BE2C (cell line): ENCODE data around the gene KCNMA1.

Experiments
- DNase-seq: peaks from one replicate; pipeline ENCODE4 v3.0.0-alpha.2; 2020
- H3K27me3 ChIP-seq: fragments of 250-450 bp; sonication (Bioruptor Pico); 2 replicates; pipeline ENCODE4 v1.5.1; 2020; ENCODE audit warnings: mild to moderate bottlenecking
- H3K36me3 ChIP-seq: fragments of 250-450 bp; sonication (Bioruptor Pico); 2 replicates; pipeline ENCODE4 v1.5.1; 2020; ENCODE audit warnings: mild to moderate bottlenecking
- H3K4me1 ChIP-seq: fragments of 250-450 bp; sonication (Bioruptor Pico); 2 replicates; pipeline ENCODE4 v1.5.1; 2020
- H3K4me3 ChIP-seq: 2 replicates; pipeline ENCODE4 v1.5.1; 2011; ENCODE audit warnings: low read depth, low read length
- H3K9me3 ChIP-seq: fragments of 250-450 bp; sonication (Bioruptor Pico); 2 replicates; pipeline ENCODE4 v1.5.1; 2020
- CTCF ChIP-seq: IDR thresholded peaks from 2 replicates; pipeline ENCODE4 v1.5.1; 2012; ENCODE audit warnings: mild to moderate bottlenecking, low read depth, low read length

The KCNMA1 gene

GRCh38 chr10:77643795-77644468, 6.3 kb upstream of the KCNMA1 start:
- TF ChIP-seq CTCF = peak; percentile 78
- Histone ChIP-seq H3K4me1 (no peaks in the 10 kb centered on the region), H3K27me3 (peaks cover 6% of the 10 kb centered on the region), H3K4me3 (no peak overlapping the region), H3K9me3 (peaks cover 2% of the 10 kb centered on the region; the same call in 1 of the 2 replicates), H3K36me3 (no peaks in the 10 kb centered on the region)
- peak; percentile 53 for DNase-seq

- TF ChIP-seq CTCF = peak; percentile 78
Observed at GRCh38 chr10:77641788-77642397, 4.3 kb upstream of the KCNMA1 start.

GRCh38 chr10:77641344-77641743, 3.7 kb upstream of the KCNMA1 start:
- peaks cover 28% of the 10 kb centered on the region for H3K27me3 ChIP-seq
- no peak overlapping the region for H3K4me3 ChIP-seq
- peaks cover 2% of the 10 kb centered on the region; the same call in 1 of the 2 replicates for H3K9me3 ChIP-seq
- H3K4me1 ChIP-seq = no peaks in the 10 kb centered on the region; the same call in 1 of the 2 replicates
- no peak for DNase-seq
- H3K36me3 ChIP-seq = no peaks in the 10 kb centered on the region
- no peak for TF ChIP-seq CTCF

More at GRCh38 chr10:77641788-77642397, 4.3 kb upstream of the KCNMA1 start:
- no peaks in the 10 kb centered on the region for H3K36me3 ChIP-seq
- peaks cover 23% of the 10 kb centered on the region for H3K27me3 ChIP-seq
- H3K9me3 ChIP-seq = peaks cover 2% of the 10 kb centered on the region; the same call in 1 of the 2 replicates
- no peak overlapping the region for H3K4me3 ChIP-seq
- H3K4me1 ChIP-seq = no peaks in the 10 kb centered on the region
- DNase-seq = peak; percentile 72

- peaks cover 2% of the 10 kb centered on the region; the same call in 1 of the 2 replicates for H3K9me3 ChIP-seq
- no peaks in the 10 kb centered on the region for H3K36me3 ChIP-seq
- peaks cover 34% of the 10 kb centered on the region for H3K27me3 ChIP-seq
- no peaks in the 10 kb centered on the region; the same call in 1 of the 2 replicates for H3K4me1 ChIP-seq
- H3K4me3 ChIP-seq = no peak overlapping the region
- TF ChIP-seq CTCF = no peak
- DNase-seq = no peak
Observed at GRCh38 chr10:77640167-77640566, 2.6 kb upstream of the KCNMA1 start.

- no peak overlapping the region for H3K4me3 ChIP-seq
- no peaks in the 10 kb centered on the region for H3K36me3 ChIP-seq
- no peak for TF ChIP-seq CTCF
- no peaks in the 10 kb centered on the region; the same call in 1 of the 2 replicates for H3K4me1 ChIP-seq
- H3K27me3 ChIP-seq = peaks cover 34% of the 10 kb centered on the region
- no peak for DNase-seq
- H3K9me3 ChIP-seq = peaks cover 2% of the 10 kb centered on the region; the same call in 1 of the 2 replicates
Observed at GRCh38 chr10:77639756-77640155, 2.1 kb upstream of the KCNMA1 start.
